Activated naive CD4-positive, alpha-beta T cell treated with Interleukin-2 at 50 U/mL for 16 hours (primary cell): ENCODE measurements around the gene LDAH.
A peak's percentile ranks its signal among the peaks of the same experiment; 100 is the strongest.

Experiments
- DNase-seq: peaks from one replicate; pipeline ENCODE4 v3.0.0-alpha.2; 2020

Gene LDAH

DNA sequence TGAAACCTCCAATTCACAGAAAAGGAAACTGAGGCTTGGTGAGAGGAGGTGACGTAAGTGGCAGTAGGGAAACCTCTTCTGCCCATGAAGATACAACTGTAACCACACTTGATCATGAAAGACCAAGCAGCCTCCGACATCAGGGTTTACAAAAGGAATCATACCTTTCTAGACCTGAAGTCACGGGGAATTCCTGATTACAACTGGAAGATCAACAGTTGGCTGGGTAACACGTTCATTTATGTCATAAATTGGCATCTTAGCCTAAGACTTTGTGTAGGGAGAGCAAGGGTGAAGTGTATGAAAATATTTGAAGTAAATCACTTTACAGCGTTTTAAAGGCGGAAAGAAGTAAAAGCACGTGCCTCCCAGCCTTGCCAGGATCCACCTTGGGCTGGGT, 172.9 kb downstream of the LDAH start:
- no peak for DNase-seq

DNA sequence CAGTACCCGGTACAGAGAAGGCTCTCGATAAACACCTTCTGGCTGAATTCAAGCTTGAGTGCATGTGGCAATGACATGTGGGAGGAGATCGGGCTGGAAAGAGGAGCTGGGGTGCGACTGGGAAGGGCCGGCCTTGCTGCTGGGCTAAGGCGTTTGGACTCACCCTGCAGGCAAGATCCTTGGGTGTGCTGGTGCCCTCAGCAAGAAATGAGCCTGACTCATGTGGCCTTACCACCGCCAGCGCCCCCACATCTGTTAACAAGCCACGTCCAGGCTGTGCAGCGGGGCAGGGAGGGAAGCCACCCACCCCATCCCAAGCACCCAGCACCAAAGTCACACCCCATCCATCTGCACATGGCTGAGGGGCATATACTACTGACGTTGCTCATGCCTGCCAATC, 173.3 kb downstream of the LDAH start:
- DNase-seq: no peak

GRCh38 chr2:20648831-20649230, 174.1 kb downstream of the LDAH start:
- no peak for DNase-seq

- no peak for DNase-seq
Measured at GRCh38 chr2:20648206-20648605, 174.7 kb downstream of the LDAH start.

DNA sequence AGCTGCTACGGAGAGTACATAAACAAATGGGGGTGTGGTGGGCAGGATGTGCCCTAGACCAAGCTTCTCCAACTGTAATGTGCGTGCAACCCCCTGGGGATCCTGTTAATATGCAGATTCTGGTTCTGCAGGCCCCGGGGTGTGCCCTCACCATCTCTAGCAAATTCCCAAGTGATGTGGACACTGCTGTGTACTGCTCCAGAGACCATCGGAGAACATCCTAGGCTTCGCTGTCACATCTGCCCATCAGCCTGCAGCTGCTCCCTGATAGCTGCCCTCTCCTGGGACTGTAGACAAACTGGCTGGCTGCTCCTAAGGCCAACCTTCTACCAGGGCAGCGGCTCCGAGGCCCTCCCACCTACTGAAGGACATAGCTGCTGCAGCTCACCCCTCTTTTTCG, 175.2 kb downstream of the LDAH start:
- DNase-seq: no peak

GRCh38 chr2:20647211-20647610, 175.7 kb downstream of the LDAH start:
- DNase-seq: no peak

DNA sequence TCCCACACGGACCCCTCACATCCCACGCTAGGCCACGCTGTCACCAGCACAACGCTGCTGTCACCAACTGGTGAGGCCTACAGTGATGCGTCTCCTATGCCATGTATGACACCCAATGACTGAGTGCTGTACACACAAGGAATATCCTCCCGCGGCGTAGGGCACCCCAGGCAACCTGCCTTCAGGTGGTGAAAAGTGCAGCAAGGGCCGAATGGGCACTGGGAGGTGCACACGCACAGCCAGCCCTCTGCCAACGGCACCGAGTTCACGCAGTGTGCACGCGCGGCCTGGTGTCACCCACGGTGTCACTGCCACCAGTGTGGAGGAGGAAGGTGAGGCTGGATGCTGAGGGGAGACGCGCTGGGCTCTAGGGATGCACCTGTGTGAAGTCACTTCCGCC, 176.5 kb downstream of the LDAH start:
- DNase-seq: no peak

DNA sequence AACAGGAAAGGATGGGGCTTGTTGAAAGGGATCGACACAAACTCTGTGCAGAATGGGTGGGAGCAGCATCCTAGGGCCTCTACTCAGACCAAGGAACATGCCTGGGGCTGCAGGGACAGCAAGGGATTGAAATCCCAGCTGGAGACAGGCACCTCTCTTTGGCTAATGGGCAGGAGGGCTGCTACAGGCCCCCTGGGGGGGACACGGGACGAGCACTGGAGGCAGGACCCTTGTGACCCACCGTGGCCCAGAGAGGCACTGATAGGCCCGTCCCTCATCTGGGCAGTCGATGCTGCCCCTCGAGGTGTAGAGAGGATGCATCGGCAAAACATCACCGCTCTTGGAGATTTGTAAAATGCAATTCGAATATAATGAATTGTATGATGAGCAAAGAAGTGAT, 177.1 kb downstream of the LDAH start:
- no peak for DNase-seq

DNA sequence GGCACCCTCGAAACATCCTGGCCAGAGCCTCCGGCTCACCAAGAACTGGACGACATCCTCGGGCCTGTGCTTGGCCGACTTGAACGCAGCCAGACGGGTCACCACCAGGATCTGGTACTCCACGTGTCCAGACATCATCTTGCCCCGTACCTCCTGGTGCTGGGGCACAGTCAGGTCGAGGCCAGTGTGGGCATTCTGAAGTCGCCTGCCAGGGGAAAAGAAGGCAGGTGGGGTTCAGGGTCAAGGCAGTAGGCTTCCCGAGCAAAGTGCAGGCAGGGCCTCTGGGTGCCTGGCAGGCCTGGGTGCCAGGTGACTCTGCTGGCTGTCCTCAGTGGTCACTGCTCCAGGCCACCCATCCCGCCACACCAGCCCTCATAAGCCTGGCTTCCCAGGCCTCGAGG, 177.6 kb downstream of the LDAH start:
- DNase-seq: no peak

- no peak for DNase-seq
Measured at GRCh38 chr2:20643826-20644225, 179.1 kb downstream of the LDAH start.

DNA sequence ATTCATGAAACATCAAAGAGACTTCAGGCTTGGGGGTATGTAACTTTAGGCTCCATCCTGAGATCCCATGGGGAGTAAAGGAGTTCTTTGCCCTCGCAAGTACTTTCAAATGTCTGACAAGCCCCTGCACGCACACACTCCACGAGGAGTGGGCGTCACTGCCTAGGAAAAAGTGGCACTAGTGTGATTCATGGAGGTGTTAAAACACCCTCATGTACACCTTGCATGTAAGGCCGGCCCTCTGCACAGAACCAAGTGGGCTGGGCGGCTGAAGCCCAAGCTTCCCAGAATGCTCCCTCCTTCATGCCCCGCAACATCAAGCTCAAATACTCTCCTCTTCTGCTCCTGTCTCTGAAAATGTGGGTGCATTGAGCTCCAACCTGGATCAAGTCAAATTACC, 179.8 kb downstream of the LDAH start:
- DNase-seq: no peak

- peak; percentile 76 for DNase-seq
Measured at GRCh38 chr2:20642055-20642971, 180.6 kb downstream of the LDAH start.

- no peak for DNase-seq
Measured at GRCh38 chr2:20641123-20641985, 181.5 kb downstream of the LDAH start.

GRCh38 chr2:20640411-20641122, 182.3 kb downstream of the LDAH start:
- no peak for DNase-seq

DNA sequence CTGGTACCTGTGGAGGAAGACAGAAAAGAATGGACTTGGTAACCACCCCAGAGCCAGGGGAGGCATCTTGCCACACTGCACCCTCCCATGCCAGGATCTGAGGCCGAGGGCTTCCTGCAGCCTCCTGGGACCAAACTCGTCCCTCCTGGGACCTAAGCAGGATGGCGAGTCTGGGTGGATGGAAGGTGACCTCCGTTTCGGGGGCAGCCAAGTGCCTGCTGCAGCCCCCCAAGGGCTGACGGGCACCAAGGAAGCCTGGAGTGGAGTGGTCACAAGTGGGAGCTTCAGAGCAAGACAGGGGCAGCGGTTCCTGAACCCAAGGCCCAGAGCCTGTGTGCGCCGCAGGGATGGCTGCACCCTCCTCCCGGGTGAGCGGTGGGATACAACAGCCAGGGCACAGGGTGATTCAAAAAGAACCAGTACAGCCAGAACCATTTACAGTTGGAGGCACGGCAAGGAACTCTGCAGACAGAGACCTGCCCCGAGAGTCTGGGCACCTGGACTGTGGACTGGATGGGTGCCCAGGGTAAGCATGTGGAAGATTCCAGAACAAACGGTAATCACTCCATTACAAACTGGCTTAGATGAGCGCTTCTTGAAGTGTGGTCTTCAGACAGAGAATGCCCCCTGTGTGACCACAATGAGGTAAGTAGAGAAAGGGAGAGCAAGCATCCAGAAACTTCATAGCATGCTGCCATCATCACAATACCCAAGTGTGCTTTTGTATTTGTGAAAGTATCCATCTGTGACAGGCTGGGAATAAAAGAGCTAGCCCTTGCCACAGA, 184.1 kb downstream of the LDAH start:
- no peak for DNase-seq

DNA sequence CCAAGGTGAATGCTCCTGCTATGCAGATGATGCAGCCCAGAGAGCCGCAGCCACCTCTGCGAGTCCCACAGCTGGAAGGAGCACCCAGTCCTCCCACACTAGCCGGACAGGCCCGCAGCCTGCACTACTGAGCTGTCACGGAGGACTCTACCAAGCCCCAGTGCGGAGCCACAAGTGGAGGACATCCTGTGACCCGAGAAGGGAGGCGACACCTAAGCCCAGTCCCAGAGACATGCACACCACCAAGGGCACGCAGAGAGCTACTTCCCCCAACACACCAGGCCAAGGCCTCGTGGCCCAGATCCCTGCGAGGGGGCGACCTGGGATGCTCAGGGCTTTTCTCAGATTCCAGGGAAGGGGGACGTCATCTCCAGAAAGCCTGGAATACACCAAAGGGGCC, 184.9 kb downstream of the LDAH start:
- DNase-seq: no peak

- DNase-seq: no peak
Measured at GRCh38 chr2:20637147-20637546, 185.8 kb downstream of the LDAH start.

- peak; percentile 38 for DNase-seq
Measured at GRCh38 chr2:20635675-20636584, 187.0 kb downstream of the LDAH start.

- no peak for DNase-seq
Measured at GRCh38 chr2:20635113-20635510, 187.8 kb downstream of the LDAH start.

GRCh38 chr2:20634507-20635112, 188.3 kb downstream of the LDAH start:
- DNase-seq: no peak
